Jurkat, Clone E6-1 (cell line): ENCODE data around the gene RPS6KA4.
"Not testable (repeated sequence)": the region's sequence is repeated elsewhere in the genome, so short reads cannot be mapped to it uniquely, and the experiment has no call there.

Experiments
- DNase-seq: peaks from one replicate; pipeline ENCODE4 v3.0.0-alpha.2; 2011; ENCODE audit warnings: low read depth, low spot score
- H3K4me3 ChIP-seq: 2 replicates; pipeline ENCODE4 v1.5.1; 2011; ENCODE audit warnings: mild to moderate bottlenecking, low read length, control low read depth, moderate library complexity

RPS6KA4 gene

GRCh38 chr11:64323984-64324383, 35.0 kb upstream of the RPS6KA4 start:
- DNase-seq, H3K4me3 ChIP-seq: not testable (repeated sequence)

GRCh38 chr11:64324692-64325469, 34.1 kb upstream of the RPS6KA4 start:
- no peak overlapping the region for H3K4me3 ChIP-seq

GRCh38 chr11:64327375-64327774, 31.6 kb upstream of the RPS6KA4 start:
- no peak for DNase-seq
- no peak overlapping the region for H3K4me3 ChIP-seq

More at GRCh38 chr11:64324692-64325469, 34.1 kb upstream of the RPS6KA4 start:
- DNase-seq, result no peak

GRCh38 chr11:64327993-64328392, 31.0 kb upstream of the RPS6KA4 start:
- H3K4me3 ChIP-seq, result no peak overlapping the region
- no peak for DNase-seq

- no peak for DNase-seq
- H3K4me3 ChIP-seq, result no peak overlapping the region
Observed at GRCh38 chr11:64330888-64331287, 28.1 kb upstream of the RPS6KA4 start.

- DNase-seq, result peak; percentile 51
- no peak overlapping the region for H3K4me3 ChIP-seq
Observed at GRCh38 chr11:64331569-64332371, 27.2 kb upstream of the RPS6KA4 start.

GRCh38 chr11:64333556-64333955, 25.4 kb upstream of the RPS6KA4 start:
- no peak overlapping the region for H3K4me3 ChIP-seq

GRCh38 chr11:64334764-64335735, 23.9 kb upstream of the RPS6KA4 start:
- H3K4me3 ChIP-seq, result no peak overlapping the region

More at GRCh38 chr11:64333556-64333955, 25.4 kb upstream of the RPS6KA4 start:
- DNase-seq, result no peak

GRCh38 chr11:64337538-64338249, 21.3 kb upstream of the RPS6KA4 start:
- DNase-seq, result no peak
- no peak overlapping the region for H3K4me3 ChIP-seq

More at GRCh38 chr11:64334764-64335735, 23.9 kb upstream of the RPS6KA4 start:
- DNase-seq, result no peak

GRCh38 chr11:64338716-64339115, 20.2 kb upstream of the RPS6KA4 start:
- no peak for DNase-seq
- H3K4me3 ChIP-seq, result no peak overlapping the region

GRCh38 chr11:64339286-64339685, 19.7 kb upstream of the RPS6KA4 start:
- H3K4me3 ChIP-seq, result peak overlapping the region; percentile 48
- no peak for DNase-seq

GRCh38 chr11:64339754-64340408, 19.1 kb upstream of the RPS6KA4 start, which contains the start of gene CCDC88B:
Gene CCDC88B, plus strand, starts transcription at chr11:64340204. Its CDS starts 63 bp downstream, at chr11:64340267.
- H3K4me3 ChIP-seq, result peak within 1 kb of the TSS; percentile 48
- peak; percentile 70 for DNase-seq

GRCh38 chr11:64340671-64341335, 18.2 kb upstream of the RPS6KA4 start:
- H3K4me3 ChIP-seq, result peak overlapping the region; percentile 48
- DNase-seq, result no peak

GRCh38 chr11:64341429-64341828, 17.5 kb upstream of the RPS6KA4 start:
- DNase-seq, result no peak

GRCh38 chr11:64341851-64342791, 16.8 kb upstream of the RPS6KA4 start:
- DNase-seq, result peak; percentile 72
- H3K4me3 ChIP-seq, result 0 out of 2 replicates have a peak overlapping the region, but pooled peaks have one; percentile 13

More at GRCh38 chr11:64341429-64341828, 17.5 kb upstream of the RPS6KA4 start:
- H3K4me3 ChIP-seq, result no peak overlapping the region
